ENCODE data around the gene GFER.

DNA sequence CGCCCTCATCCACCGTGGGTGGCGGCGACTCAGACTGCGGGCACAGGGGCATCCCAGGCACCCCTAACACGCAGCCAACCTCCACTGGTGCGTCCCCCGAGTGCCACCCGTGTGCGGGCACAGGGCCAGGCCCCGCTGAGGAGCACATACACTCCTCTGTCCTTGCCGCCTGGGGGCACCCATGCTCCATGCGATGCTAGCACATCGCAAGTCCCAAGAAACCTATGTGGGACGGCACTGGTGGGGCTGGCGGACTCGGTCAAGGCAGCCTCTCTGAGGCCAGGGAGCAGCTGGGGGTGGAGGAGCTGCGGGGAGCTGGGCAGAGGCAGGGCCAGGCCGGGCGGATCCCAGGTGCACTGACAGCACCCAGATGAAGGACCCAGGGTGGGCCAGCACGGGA, 21.7 kb downstream of the GFER start:
- TF ChIP-seq, protein P1, sequence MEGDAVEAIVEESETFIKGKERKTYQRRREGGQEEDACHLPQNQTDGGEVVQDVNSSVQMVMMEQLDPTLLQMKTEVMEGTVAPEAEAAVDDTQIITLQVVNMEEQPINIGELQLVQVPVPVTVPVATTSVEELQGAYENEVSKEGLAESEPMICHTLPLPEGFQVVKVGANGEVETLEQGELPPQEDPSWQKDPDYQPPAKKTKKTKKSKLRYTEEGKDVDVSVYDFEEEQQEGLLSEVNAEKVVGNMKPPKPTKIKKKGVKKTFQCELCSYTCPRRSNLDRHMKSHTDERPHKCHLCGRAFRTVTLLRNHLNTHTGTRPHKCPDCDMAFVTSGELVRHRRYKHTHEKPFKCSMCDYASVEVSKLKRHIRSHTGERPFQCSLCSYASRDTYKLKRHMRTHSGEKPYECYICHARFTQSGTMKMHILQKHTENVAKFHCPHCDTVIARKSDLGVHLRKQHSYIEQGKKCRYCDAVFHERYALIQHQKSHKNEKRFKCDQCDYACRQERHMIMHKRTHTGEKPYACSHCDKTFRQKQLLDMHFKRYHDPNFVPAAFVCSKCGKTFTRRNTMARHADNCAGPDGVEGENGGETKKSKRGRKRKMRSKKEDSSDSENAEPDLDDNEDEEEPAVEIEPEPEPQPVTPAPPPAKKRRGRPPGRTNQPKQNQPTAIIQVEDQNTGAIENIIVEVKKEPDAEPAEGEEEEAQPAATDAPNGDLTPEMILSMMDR (IDR thresholded peaks at IDR 0.05), result no peak
- TF ChIP-seq POLR2A (IDR thresholded peaks at IDR 0.05), result no peak

All from testis (tissue), 2 donors.